Upper lobe of right lung (tissue), 1 donor: Measurements from ENCODE around the gene SCAANT1. TPM values are rescaled to one million over a fixed set of nuclear protein-coding genes. Genes with fewer than 3 reads are reported as not detected.

Experiments
- ATAC-seq: fragments of 200-7000 bp; cut with Tn5 transposase; one replicate; pipeline ENCODE4 v1.9.1; 2020; ENCODE audit warnings: mild to moderate bottlenecking, moderate library complexity
- DNase-seq: peaks from one replicate; pipeline ENCODE4 v3.0.0-alpha.2; 2020
- H3K27ac ChIP-seq: fragments of 200-600 bp; one replicate; pipeline ENCODE4 v1.8.0; 2022
- H3K27me3 ChIP-seq: fragments of 200-600 bp; one replicate; pipeline ENCODE4 v1.8.0; 2022; ENCODE audit warnings: mild to moderate bottlenecking
- H3K36me3 ChIP-seq: fragments of 200-600 bp; one replicate; pipeline ENCODE4 v1.8.0; 2022
- H3K4me1 ChIP-seq: fragments of 200-600 bp; one replicate; pipeline ENCODE4 v1.8.0; 2022
- H3K4me3 ChIP-seq: fragments of 200-600 bp; one replicate; pipeline ENCODE4 v1.8.0; 2022; ENCODE audit warnings: mild to moderate bottlenecking
- H3K9me3 ChIP-seq: fragments of 200-600 bp; one replicate; pipeline ENCODE4 v1.8.0; 2022
- CTCF ChIP-seq: fragments of 200-600 bp; IDR thresholded peaks from one replicate; pipeline ENCODE4 v1.8.0; 2022; ENCODE audit warnings: antibody characterized with exemption
- intact Hi-C: fragments of 100-400 bp; cut with DNase I; formaldehyde crosslinking; loops from one replicate; pipeline ENCODE4 v1.11.0; 2022
- total RNA-seq: library from RNA; stranded (reverse); fragmentation: NEBNext Ultra II Directional; extraction: Animal tissue kit (Norgen Biotek cat#: 25700); gene quantifications from one replicate; pipeline ENCODE4 v1.2.1, GENCODE V29; 2021
- donor health status: DM: no; HTN: yes; CAD: no; lungs with severe emphysema.

Gene SCAANT1
- total RNA-seq, 1 donor from 2014 or later = not detected

DNA sequence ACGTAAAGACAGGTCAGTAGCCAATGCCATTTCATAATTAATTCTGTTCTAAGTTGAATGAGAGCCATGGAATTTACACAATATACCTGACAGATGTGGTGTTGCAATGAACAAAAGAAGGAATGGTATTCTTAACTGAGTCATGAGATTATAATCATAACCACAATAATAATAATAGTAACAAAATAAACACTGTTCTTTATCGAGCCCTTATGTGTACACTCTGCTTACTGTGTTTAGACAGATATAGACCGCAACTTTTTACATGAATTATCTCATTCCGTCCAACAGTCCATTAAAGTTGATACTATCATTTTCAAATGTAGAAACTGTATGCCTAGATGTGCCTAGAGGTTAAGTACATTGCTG is 28.2 kb upstream of the SCAANT1 start:
- H3K36me3 ChIP-seq = no peaks in the 10 kb centered on the region
- H3K4me3 ChIP-seq = no peak overlapping the region
- intact Hi-C loops = no loop called here
- DNase-seq = no peak
- TF ChIP-seq CTCF = no peak
- H3K27me3 ChIP-seq = no peaks in the 10 kb centered on the region
- no peak overlapping the region for H3K27ac ChIP-seq
- H3K4me1 ChIP-seq = peaks cover 26% of the 10 kb centered on the region
- ATAC-seq = no peak
- no peaks in the 10 kb centered on the region for H3K9me3 ChIP-seq

- Histone ChIP-seq H3K9me3 (no peaks in the 10 kb centered on the region), H3K27ac (peak overlapping the region; percentile 21), H3K27me3 (no peaks in the 10 kb centered on the region), H3K36me3 (no peaks in the 10 kb centered on the region), H3K4me1 (peaks cover 38% of the 10 kb centered on the region), H3K4me3 (no peak overlapping the region)
- intact Hi-C loops = no loop called here
- TF ChIP-seq CTCF = no peak
- DNase-seq (no peak), ATAC-seq (peak; percentile 86)
Measured at GRCh38 chr3:63937661-63938651, 25.8 kb upstream of the SCAANT1 start.

- no peaks in the 10 kb centered on the region for H3K9me3 ChIP-seq
- no peak overlapping the region for H3K4me3 ChIP-seq
- intact Hi-C loops = no loop called here
- peak overlapping the region; percentile 21 for H3K27ac ChIP-seq
- peaks cover 47% of the 10 kb centered on the region for H3K4me1 ChIP-seq
- DNase-seq (no peak), ATAC-seq (no peak)
- no peaks in the 10 kb centered on the region for H3K27me3 ChIP-seq
- no peaks in the 10 kb centered on the region for H3K36me3 ChIP-seq
- no peak for TF ChIP-seq CTCF
Measured at GRCh38 chr3:63936925-63937324, 24.7 kb upstream of the SCAANT1 start.

- Histone ChIP-seq H3K4me1 (peaks cover 41% of the 10 kb centered on the region), H3K9me3 (no peaks in the 10 kb centered on the region), H3K27ac (peak overlapping the region; percentile 25), H3K27me3 (no peaks in the 10 kb centered on the region), H3K4me3 (no peak overlapping the region), H3K36me3 (no peaks in the 10 kb centered on the region)
- DNase-seq (no peak), ATAC-seq (peak; percentile 63)
- intact Hi-C loops = no loop called here
- TF ChIP-seq CTCF = no peak
Measured at GRCh38 chr3:63934041-63934866, 22.1 kb upstream of the SCAANT1 start.

DNA sequence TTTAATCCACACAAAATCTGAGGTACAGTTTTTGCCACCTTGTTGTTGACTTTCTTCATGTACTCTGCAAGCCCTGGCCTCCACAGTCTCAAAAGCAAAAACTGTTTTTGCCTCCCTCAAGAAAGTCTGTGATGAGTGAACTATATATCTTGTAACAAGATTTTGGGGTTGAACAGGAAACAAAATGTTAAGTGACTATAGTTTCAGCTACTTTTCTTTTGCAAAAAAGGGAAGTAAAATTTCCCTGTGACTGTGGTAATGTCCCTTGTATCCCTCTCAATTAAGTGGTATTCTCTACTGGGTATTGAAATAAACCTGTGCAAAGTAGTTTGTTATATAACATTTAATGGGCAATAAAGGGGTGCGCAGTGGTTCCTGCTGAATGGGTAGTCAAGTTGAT is 21.3 kb upstream of the SCAANT1 start:
- Histone ChIP-seq H3K9me3 (no peaks in the 10 kb centered on the region), H3K36me3 (no peaks in the 10 kb centered on the region), H3K27me3 (no peaks in the 10 kb centered on the region), H3K4me1 (peaks cover 39% of the 10 kb centered on the region), H3K4me3 (no peak overlapping the region), H3K27ac (peak overlapping the region; percentile 0)
- ATAC-seq (no peak), DNase-seq (no peak)
- intact Hi-C loops = no loop called here
- no peak for TF ChIP-seq CTCF
